SK-N-MC (cell line): ENCODE data around the gene ABCG4.

Experiments
- DNase-seq: peaks from one replicate; pipeline ENCODE4 v3.0.0-alpha.2; 2011; ENCODE audit warnings: low read depth, low spot score
- H3K27ac ChIP-seq: fragments of 200-600 bp; sonication (generic); 2 replicates; pipeline ENCODE4 v1.5.1; 2016; ENCODE audit warnings: mixed run types
- H3K36me3 ChIP-seq: fragments of 200-600 bp; sonication (generic); 2 replicates; pipeline ENCODE4 v1.6.1; 2017; ENCODE audit warnings: antibody characterized with exemption, low read length, mixed read lengths; ENCODE audit not compliant: insufficient read depth
- H3K4me3 ChIP-seq: fragments of 200-600 bp; sonication (generic); 2 replicates; pipeline ENCODE4 v1.5.1; 2016
- H3K9ac ChIP-seq: fragments of 200-600 bp; sonication (generic); 2 replicates; pipeline ENCODE4 v1.8.0; 2017; ENCODE audit warnings: mixed run types, mixed read lengths; ENCODE audit not compliant: insufficient read length
- H3K9me3 ChIP-seq: fragments of 200-600 bp; sonication (generic); 2 replicates; pipeline ENCODE4 v1.6.1; 2017; ENCODE audit warnings: low read depth, mild to moderate bottlenecking, antibody characterized with exemption, low read length, moderate library complexity, mixed read lengths
- EZH2 ChIP-seq: fragments of 200-600 bp; sonication (generic); IDR thresholded peaks from one replicate; pipeline ENCODE4 v1.6.1; 2017; ENCODE audit warnings: antibody characterized with exemption
- FOXP2 ChIP-seq: optimal IDR thresholded peaks from 2 replicates; pipeline ENCODE3; 2011; ENCODE audit warnings: mild to moderate bottlenecking, moderate library complexity; ENCODE audit not compliant: insufficient read depth; ENCODE audit errors: extremely low read length, control extremely low read depth
- POLR2AphosphoS5 ChIP-seq: IDR thresholded peaks from 2 replicates; pipeline ENCODE4 v1.6.1; 2012; ENCODE audit warnings: mild to moderate bottlenecking, low read depth, low read length, borderline replicate concordance

Gene ABCG4

DNA sequence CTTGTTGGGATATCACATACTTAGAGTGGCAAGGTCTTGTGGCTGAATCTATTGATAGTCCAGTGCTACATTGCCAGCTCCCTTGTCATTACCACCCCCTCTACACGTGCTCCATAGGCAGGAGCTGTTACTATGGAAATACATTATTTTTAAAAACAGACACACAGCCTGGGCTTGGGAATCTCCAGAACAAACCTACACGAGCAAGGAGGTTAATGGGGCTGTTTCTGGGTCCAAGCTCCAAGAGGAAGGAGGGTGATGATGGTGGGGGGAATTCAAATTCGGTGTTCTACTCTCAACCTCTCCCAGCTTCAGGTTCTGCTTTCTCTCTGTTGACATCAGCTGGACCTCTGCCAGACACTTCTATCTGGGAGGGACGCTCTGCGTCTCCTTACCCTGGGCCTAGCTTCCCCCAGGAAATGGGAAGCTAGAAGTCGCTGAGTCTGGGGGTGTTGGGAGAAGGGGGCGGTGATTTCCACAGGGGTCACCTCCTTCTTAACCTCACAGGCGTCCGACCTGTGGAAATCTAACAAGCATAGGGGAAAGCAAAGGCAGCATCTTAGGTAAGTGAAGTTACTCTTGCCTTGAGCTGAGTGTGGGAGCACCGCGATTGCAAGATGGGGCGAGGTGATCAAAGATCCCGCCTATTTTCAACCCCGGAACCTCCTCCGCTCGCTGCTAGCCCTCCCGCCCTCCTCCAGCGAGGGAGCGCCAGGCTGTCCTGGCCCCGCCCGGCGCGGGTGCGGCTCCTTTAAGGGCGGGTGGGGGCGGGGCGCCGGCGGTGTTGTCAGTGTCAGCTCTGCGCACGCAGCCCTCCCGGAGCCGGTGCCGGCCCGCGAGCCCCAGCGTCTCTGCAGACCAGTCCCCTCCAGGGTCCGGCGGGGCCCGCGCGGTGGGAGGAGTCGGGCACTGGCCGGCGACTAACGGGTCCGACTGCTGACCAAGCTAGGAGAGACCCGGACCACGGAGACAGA is 42.0 kb upstream of the ABCG4 start, which contains the start of gene C2CD2L:
TSS of gene C2CD2L (plus strand) at position 781 of the 974 bp plus-strand sequence. CDS start 398 bp downstream, outside the sequence.
- H3K4me3 ChIP-seq, result peak within 1 kb of the TSS; percentile 92
- H3K27ac ChIP-seq, result peak within 1 kb of the TSS; percentile 81
- no peaks in the 10 kb centered on the region for H3K9me3 ChIP-seq
- H3K9ac ChIP-seq, result peak within 1 kb of the TSS; percentile 75
- H3K36me3 ChIP-seq, result peaks cover 10% of the 10 kb centered on the region
- TF ChIP-seq POLR2AphosphoS5, result peak; percentile 75
- TF ChIP-seq FOXP2, result no peak
- no peak for DNase-seq

DNA sequence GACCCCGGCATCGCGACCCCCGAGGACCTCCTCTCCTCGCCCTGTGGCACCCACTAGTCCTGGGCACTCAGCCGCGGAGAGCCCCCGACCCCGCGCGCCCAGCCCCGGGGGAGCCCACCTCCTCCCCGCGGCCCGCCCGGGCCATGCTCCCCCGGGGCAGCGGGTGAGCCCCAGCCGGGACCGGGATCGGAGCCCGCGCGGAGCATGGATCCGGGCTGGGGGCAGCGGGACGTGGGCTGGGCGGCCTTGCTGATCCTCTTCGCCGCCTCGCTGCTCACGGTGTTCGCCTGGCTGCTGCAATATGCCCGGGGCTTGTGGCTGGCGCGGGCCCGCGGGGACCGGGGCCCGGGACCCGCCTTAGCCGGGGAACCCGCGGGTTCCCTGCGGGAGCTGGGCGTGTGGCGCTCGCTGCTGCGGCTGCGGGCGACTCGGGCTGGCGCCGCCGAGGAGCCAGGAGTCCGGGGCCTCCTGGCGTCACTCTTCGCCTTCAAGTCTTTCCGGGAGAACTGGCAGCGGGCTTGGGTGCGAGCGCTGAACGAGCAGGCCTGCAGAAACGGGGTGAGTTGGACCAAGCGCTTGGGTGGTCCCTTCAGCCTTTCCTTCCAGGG is 41.2 kb upstream of the ABCG4 start:
- no peaks in the 10 kb centered on the region for H3K9me3 ChIP-seq
- TF ChIP-seq POLR2AphosphoS5, result no peak
- TF ChIP-seq EZH2, result no peak
- no peak for TF ChIP-seq FOXP2
- H3K9ac ChIP-seq, result peak overlapping the region; percentile 75
- DNase-seq, result no peak
- peaks cover 13% of the 10 kb centered on the region for H3K36me3 ChIP-seq
- no peak overlapping the region; the same call in 1 of the 2 replicates for H3K27ac ChIP-seq
- peak overlapping the region; percentile 92 for H3K4me3 ChIP-seq

DNA sequence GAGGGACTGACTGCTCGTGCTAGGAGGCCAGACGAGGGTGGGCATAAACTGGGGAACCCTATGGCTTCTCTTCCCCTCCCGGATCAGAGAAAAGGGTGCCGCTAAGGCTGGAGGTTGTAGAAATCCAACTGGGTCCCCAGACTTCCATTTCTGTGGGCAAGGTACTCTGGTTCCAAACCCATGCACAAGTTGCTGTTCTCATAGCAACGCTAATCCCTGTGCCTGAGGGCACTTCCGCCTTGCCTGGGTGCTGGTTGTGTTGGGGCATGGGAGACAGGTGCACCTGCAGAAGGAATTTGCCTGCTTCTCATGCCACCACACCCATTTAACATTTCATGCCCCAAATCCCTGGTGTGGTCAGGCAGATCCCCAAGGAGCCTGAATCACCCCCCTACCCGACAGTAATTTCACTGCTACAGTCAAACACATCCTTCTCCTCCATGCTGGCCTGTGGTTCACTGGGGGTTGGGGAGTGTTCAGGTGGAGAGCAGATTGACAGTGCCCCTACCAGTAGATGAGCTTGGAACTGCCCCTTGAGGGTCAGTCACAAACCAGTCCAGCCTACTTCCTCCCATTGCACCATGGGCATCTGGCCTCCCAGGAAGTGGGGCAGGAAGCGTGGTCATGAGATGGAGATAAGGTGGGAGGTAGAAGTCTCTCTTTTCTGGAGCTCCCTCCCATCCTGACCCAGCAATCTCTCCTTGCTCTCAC is 40.6 kb upstream of the ABCG4 start:
- DNase-seq, result no peak
- Histone ChIP-seq H3K9me3 (no peaks in the 10 kb centered on the region), H3K9ac (peak overlapping the region; percentile 75), H3K4me3 (peak overlapping the region; percentile 92), H3K36me3 (peaks cover 16% of the 10 kb centered on the region), H3K27ac (no peak overlapping the region; the same call in 1 of the 2 replicates)
- TF ChIP-seq EZH2 (no peak), POLR2AphosphoS5 (no peak), FOXP2 (no peak)

DNA sequence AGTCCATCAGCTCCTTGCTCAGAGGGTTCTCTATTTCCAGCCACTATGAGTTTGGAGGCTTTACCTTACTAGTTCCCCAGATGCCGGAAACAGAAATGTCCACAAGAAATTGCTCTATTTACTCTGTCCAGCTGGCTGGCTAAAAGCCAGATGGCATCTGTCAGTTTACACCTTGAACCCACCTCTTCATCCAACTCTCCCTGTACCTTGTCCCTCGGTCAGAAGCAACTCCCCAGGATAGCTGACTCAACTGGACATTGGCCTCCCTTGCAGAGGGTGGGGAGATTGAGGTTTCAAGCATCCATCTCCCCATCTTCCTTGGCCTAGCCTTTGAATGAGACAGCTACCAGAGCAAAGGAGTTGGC is 40.0 kb upstream of the ABCG4 start:
- no peak overlapping the region for H3K27ac ChIP-seq
- H3K9ac ChIP-seq, result no peak overlapping the region
- no peaks in the 10 kb centered on the region for H3K9me3 ChIP-seq
- DNase-seq, result no peak
- TF ChIP-seq FOXP2 (no peak), POLR2AphosphoS5 (no peak), EZH2 (no peak)
- H3K4me3 ChIP-seq, result peak overlapping the region; percentile 92
- H3K36me3 ChIP-seq, result peaks cover 16% of the 10 kb centered on the region

DNA sequence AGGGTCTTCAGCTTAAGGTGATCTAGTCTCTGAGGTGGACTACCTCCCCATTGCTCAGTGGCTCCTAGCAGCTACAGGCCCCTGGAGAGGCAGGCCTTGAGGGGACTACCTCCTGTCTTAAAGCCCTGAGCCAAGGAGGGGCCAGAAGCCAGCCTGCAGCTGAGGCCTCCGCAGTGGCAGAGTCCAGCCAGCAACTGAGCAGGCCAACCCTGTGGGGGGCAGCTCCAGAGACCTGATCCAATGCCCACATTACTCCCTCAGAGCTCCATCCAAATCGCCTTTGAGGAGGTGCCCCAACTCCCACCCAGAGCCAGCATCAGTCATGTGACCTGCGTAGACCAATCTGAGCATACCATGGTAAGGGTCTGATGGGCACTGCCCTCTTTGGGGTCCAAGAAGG is 39.0 kb upstream of the ABCG4 start:
- Histone ChIP-seq H3K4me3 (no peak overlapping the region), H3K27ac (no peak overlapping the region), H3K36me3 (peaks cover 16% of the 10 kb centered on the region), H3K9me3 (no peaks in the 10 kb centered on the region), H3K9ac (no peak overlapping the region)
- DNase-seq, result no peak
- no peak for TF ChIP-seq POLR2AphosphoS5
- no peak for TF ChIP-seq FOXP2
- no peak for TF ChIP-seq EZH2

DNA sequence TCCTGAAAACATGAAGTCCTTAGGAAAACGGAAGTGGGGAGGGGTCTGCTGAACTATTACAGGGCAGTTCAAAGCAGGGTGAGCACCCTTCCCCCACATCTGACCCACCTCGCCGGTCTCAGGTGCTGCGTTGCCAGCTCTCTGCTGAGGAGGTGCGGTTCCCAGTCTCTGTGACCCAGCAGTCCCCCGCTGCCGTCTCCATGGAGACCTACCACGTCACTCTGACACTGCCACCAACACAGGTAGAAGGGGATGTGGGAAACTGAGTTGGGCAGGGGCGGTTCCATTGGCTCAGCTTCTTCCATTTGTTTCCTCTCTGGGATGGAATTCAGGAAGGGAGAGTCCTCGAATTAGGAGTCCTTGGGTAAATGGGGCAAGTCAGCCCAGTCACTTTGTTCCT is 38.4 kb upstream of the ABCG4 start:
- Histone ChIP-seq H3K4me3 (no peak overlapping the region), H3K36me3 (peaks cover 19% of the 10 kb centered on the region), H3K9ac (no peak overlapping the region), H3K9me3 (no peaks in the 10 kb centered on the region), H3K27ac (no peak overlapping the region)
- DNase-seq, result no peak
- no peak for TF ChIP-seq EZH2
- no peak for TF ChIP-seq POLR2AphosphoS5
- no peak for TF ChIP-seq FOXP2

DNA sequence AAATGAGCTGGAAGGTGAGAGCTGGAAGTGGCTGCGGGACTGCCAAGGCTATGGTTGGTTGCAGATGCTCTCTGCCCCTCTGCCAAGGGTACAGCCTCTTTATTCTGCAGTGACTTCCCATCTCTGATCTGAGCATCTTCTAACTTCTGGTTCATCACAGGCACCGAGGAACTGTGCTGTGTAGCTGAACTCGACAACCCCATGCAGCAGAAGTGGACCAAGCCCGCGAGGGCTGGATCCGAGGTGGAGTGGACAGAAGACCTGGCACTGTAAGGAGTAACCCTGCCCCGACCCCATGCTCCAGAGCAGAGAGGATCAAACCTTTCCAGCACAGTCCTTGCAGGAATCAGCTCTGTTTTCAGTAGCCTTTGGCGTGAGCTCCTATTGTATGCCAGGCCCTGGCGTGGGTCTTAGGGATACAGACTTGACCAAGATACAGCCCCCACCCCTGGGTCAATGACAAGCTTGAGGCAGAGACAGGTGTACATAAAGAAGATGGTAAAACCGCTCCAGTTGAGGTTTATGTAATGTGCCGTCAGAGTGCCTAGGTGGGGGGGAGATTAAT is 37.4 kb upstream of the ABCG4 start:
- DNase-seq, result no peak
- no peak overlapping the region for H3K9ac ChIP-seq
- TF ChIP-seq FOXP2 (no peak), EZH2 (no peak), POLR2AphosphoS5 (no peak)
- H3K4me3 ChIP-seq, result no peak overlapping the region
- no peaks in the 10 kb centered on the region for H3K9me3 ChIP-seq
- peaks cover 25% of the 10 kb centered on the region for H3K36me3 ChIP-seq
- H3K27ac ChIP-seq, result no peak overlapping the region
